HepG2 (cell line): ENCODE data around the gene DSCAML1. TPM values are rescaled to one million over a fixed set of nuclear protein-coding genes. Genes with fewer than 3 reads are reported as not detected.

Experiments used
- ATAC-seq: fragments of 200-7000 bp; cut with Tn5 transposase; 3 replicates; pipeline ENCODE4 v1.9.1; 2020; ENCODE audit warnings: mild to moderate bottlenecking, moderate library complexity
- BruUV-seq: library from RNA; stranded (reverse); fragments of 400-500 nt; replicated peaks from 2 replicates; lab custom pipeline; 2021; lab: Mats Ljungman, UMichigan
- CTCF ChIA-PET: fragments of 300-600 bp; formaldehyde crosslinking; extraction: SDS; loops from one replicate; lab custom pipeline; 2021; ENCODE audit warnings: low total read pairs, inconsistent platforms, low intra/inter-chr PET ratio; lab: Yijun Ruan, JAX
- POLR2A ChIA-PET: fragments of 350-600 bp; sonication (Branson Sonifier 250); formaldehyde crosslinking; loops from one replicate; lab custom pipeline; 2020; ENCODE audit warnings: antibody characterized with exemption, inconsistent platforms; lab: Yijun Ruan, JAX
- DNase-seq: peaks from one replicate; pipeline ENCODE4 v3.0.0-alpha.2; 2015; ENCODE audit warnings: low spot score
- FAIRE-seq: peaks from 3 replicates; lab custom pipeline; 2011; peaks lifted over from hg19 to GRCh38; lab: Jason Lieb, UNC
- H2AFZ ChIP-seq: one replicate; pipeline ENCODE4 v1.6.1; 2011; ENCODE audit warnings: low read length, inconsistent platforms
- H3K27ac ChIP-seq: fragments of 300-600 bp; 3 replicates; pipeline ENCODE4 v1.8.0; 2011; ENCODE audit warnings: mixed run types, mild to moderate bottlenecking, mixed read lengths, low read length, inconsistent platforms; ENCODE audit not compliant: insufficient read depth; ENCODE audit errors: extremely low read length
- H3K27me3 ChIP-seq, 2 experiments: fragments of 200-600 bp in 1 of 2; 2 replicates in 1 of 2; 3 replicates in 1 of 2; pipeline versions ENCODE4 v1.6.0 to v1.8.0; 2011; ENCODE audit warnings: low read length in 2 of 2, mild to moderate bottlenecking in 2 of 2, moderate library complexity in 2 of 2, inconsistent platforms in 1 of 2; ENCODE audit not compliant: insufficient read depth in 2 of 2, control insufficient read depth in 1 of 2
- H3K36me3 ChIP-seq, 2 experiments: fragments of 200-600 bp in 1 of 2; replicated peaks in 1 of 2; 2 replicates in 1 of 2; 3 replicates in 1 of 2; pipeline versions ENCODE4 v1.5.1 to v1.8.0; 2011; ENCODE audit warnings: low read length in 2 of 2, inconsistent platforms in 1 of 2; ENCODE audit not compliant: insufficient read depth in 2 of 2, control insufficient read depth in 1 of 2
- H3K4me1 ChIP-seq: 2 replicates; pipeline ENCODE4 v1.5.1; 2012; ENCODE audit warnings: low read length, inconsistent platforms; ENCODE audit not compliant: insufficient read depth
- H3K4me2 ChIP-seq: 2 replicates; pipeline ENCODE4 v1.6.0; 2011; ENCODE audit warnings: low read depth, low read length, inconsistent platforms
- H3K4me3 ChIP-seq, 3 experiments: fragments of 200-600 bp in 1 of 3; sonication (generic), shearing (Covaris generic) in 1 of 3; replicated peaks in 1 of 3; 2 replicates each; pipeline ENCODE4 v1.5.1; 2011 to 2016; ENCODE audit warnings: low read length in 3 of 3, inconsistent platforms in 2 of 3, low read depth in 2 of 3, mild to moderate bottlenecking in 2 of 3, control low read depth in 1 of 3, mixed read lengths in 1 of 3; ENCODE audit not compliant: insufficient read depth in 1 of 3
- H3K79me2 ChIP-seq: one replicate; pipeline ENCODE4 v1.6.1; 2011; ENCODE audit warnings: low read length, inconsistent platforms; ENCODE audit not compliant: insufficient read depth
- H3K9ac ChIP-seq: 2 replicates; pipeline ENCODE4 v1.6.0; 2011; ENCODE audit warnings: mild to moderate bottlenecking, low read depth, low read length, inconsistent platforms; ENCODE audit not compliant: insufficient read depth
- H3K9me3 ChIP-seq: 2 replicates; pipeline ENCODE4 v1.5.1; 2012; ENCODE audit warnings: mild to moderate bottlenecking, low read length
- H4K20me1 ChIP-seq: 2 replicates; pipeline ENCODE4 v1.6.0; 2011; ENCODE audit warnings: inconsistent platforms, mild to moderate bottlenecking, low read length, moderate library complexity; ENCODE audit not compliant: insufficient read depth
- CBFB ChIP-seq: sonication (generic); formaldehyde crosslinking; IDR thresholded peaks from 2 replicates; pipeline ENCODE4 v1.4.0; 2020; ENCODE audit warnings: missing genetic modification reagents
- GPBP1L1 ChIP-seq: sonication (generic); formaldehyde crosslinking; IDR thresholded peaks from 2 replicates; pipeline ENCODE4 v1.5.0; 2020; ENCODE audit warnings: mild to moderate bottlenecking, missing genetic modification reagents
- NFE2 ChIP-seq: sonication (generic); formaldehyde crosslinking; IDR thresholded peaks from 2 replicates; pipeline ENCODE4 v1.4.0; 2020; ENCODE audit warnings: missing genetic modification reagents
- PITX1 ChIP-seq: sonication (generic); formaldehyde crosslinking; IDR thresholded peaks from 2 replicates; pipeline ENCODE4 v1.5.1; 2020; ENCODE audit warnings: mild to moderate bottlenecking, missing genetic modification reagents
- U2AF1 ChIP-seq: fragments of 200-400 bp; formaldehyde crosslinking; optimal IDR thresholded peaks from 2 replicates; pipeline ENCODE3; 2017; ENCODE audit warnings: mild to moderate bottlenecking, low read depth, low read length
- ZBTB39 ChIP-seq: sonication (generic); formaldehyde crosslinking; IDR thresholded peaks from 2 replicates; pipeline ENCODE4 v1.5.0; 2020; ENCODE audit warnings: missing genetic modification reagents
- ZBTB44 ChIP-seq: sonication (generic); formaldehyde crosslinking; IDR thresholded peaks from 2 replicates; pipeline ENCODE4 v1.4.0; 2020; ENCODE audit warnings: missing genetic modification reagents
- ZFX ChIP-seq: sonication (generic); formaldehyde crosslinking; IDR thresholded peaks from 2 replicates; pipeline ENCODE4 v1.4.0; 2020; ENCODE audit warnings: mild to moderate bottlenecking, low read depth, missing genetic modification reagents, moderate library complexity
- ZNF17 ChIP-seq: sonication (generic); formaldehyde crosslinking; IDR thresholded peaks from 2 replicates; pipeline ENCODE4 v1.5.0; 2020; ENCODE audit warnings: mild to moderate bottlenecking, missing genetic modification reagents
- WGBS: methylation state at CpG from one replicate; pipeline ENCODE4 v1.1.6; 2017; ENCODE audit warnings: low lambda C conversion rate; 5-methylcytosine and 5-hydroxymethylcytosine counted together
- in situ Hi-C: cut with HindIII; loops from 2 replicates; pipeline ENCODE4 v1.10.0; 2017; ENCODE audit warnings: low pct_unique_long_range_greater_than_20kb; ENCODE audit not compliant: extremely low pct_ligation_motif_present
- intact Hi-C: fragments of 100-400 bp; cut with micrococcal nuclease; formaldehyde crosslinking; loops from one replicate; pipeline ENCODE4 v1.10.0; 2022; ENCODE audit not compliant: unreplicated experiment
- polyA plus RNA-seq, 8 experiments: library from polyadenylated mRNA; depleted of rRNA in 3 of 8; stranded (reverse) in 7 of 8; unstranded in 1 of 8; fragments of >200 nt; fragmentation: Illumina TruSeq in 4 of 8; extraction: Trizol in 4 of 8; gene quantifications; 2 replicates each; pipeline versions ENCODE4 v1.2.1 to v1.2.3, GENCODE V29; 2011 to 2016; ENCODE audit warnings: low read depth in 4 of 8, missing spikeins in 1 of 8, mixed read lengths in 1 of 8; ENCODE audit not compliant: insufficient read depth in 1 of 8
- total RNA-seq, 5 experiments: library from RNA; depleted of rRNA; stranded (reverse); fragments of >200 nt; fragmentation: Illumina TruSeq; extraction: Trizol; gene quantifications; 2 replicates each; pipeline ENCODE4 v1.2.3, GENCODE V29; 2016; ENCODE audit warnings: low read depth in 1 of 5
- TF ChIP-seq, protein P1 (sequence below): sonication (generic); formaldehyde crosslinking; conservative IDR thresholded peaks from 2 replicates; pipeline ENCODE4 v1.4.0; 2020; ENCODE audit warnings: missing genetic modification reagents
- TF ChIP-seq, protein P2 (sequence below): sonication (generic); formaldehyde crosslinking; IDR thresholded peaks from 2 replicates; pipeline ENCODE4 v1.4.0; 2020; ENCODE audit warnings: missing genetic modification reagents

DSCAML1 gene
- total and polyA plus RNA-seq, 2 of the 13 experiments (the other 11 are each of a cell fraction or from before 2014, with no cell fraction given): 0.29 to 0.40 TPM

GRCh38 chr11:117796456-117796871 is 552 bp downstream of the DSCAML1 start:
- no TSS peak for BruUV-seq
- POLR2A ChIA-PET: no interaction called here
- ATAC-seq (no peak), DNase-seq (no peak), FAIRE-seq (no peak)
- Histone ChIP-seq H3K4me2 (peak overlapping the region; percentile 7; the same call in 1 of the 2 replicates), H3K9ac (no peak overlapping the region), H3K27ac (no peak overlapping the region), H2AFZ (no peak overlapping the region), H3K9me3 (no peaks in the 10 kb centered on the region), H3K4me3 (peak overlapping the region in 1 of 3 experiments; percentile 28; a peak in 1 of 6 replicates), H3K79me2 (no peaks in the 10 kb centered on the region), H3K4me1 (peaks cover 16% of the 10 kb centered on the region), H3K27me3 (peaks cover 5 to 32% of the 10 kb centered on the region in 2 experiments; a peak in 4 of 5 replicates), H4K20me1 (no peaks in the 10 kb centered on the region), H3K36me3 (no peaks in the 10 kb centered on the region)
- in situ Hi-C loops: no loop called here
- 61% methylated on average over 13 of the region's 35 CpGs for WGBS
- TF ChIP-seq ZFX (CRISPR knock-in tag): no peak
- TF ChIP-seq, protein P1, sequence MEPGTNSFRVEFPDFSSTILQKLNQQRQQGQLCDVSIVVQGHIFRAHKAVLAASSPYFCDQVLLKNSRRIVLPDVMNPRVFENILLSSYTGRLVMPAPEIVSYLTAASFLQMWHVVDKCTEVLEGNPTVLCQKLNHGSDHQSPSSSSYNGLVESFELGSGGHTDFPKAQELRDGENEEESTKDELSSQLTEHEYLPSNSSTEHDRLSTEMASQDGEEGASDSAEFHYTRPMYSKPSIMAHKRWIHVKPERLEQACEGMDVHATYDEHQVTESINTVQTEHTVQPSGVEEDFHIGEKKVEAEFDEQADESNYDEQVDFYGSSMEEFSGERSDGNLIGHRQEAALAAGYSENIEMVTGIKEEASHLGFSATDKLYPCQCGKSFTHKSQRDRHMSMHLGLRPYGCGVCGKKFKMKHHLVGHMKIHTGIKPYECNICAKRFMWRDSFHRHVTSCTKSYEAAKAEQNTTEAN (CRISPR knock-in tag): no peak
- no peak for TF ChIP-seq NFE2 (CRISPR knock-in tag)
- no peak for TF ChIP-seq ZBTB39
- TF ChIP-seq U2AF1: no peak
- TF ChIP-seq GPBP1L1 (CRISPR knock-in tag): no peak
- no peak for TF ChIP-seq CBFB (CRISPR knock-in tag)
- no peak for TF ChIP-seq ZBTB44 (CRISPR knock-in tag)
- TF ChIP-seq, protein P2, sequence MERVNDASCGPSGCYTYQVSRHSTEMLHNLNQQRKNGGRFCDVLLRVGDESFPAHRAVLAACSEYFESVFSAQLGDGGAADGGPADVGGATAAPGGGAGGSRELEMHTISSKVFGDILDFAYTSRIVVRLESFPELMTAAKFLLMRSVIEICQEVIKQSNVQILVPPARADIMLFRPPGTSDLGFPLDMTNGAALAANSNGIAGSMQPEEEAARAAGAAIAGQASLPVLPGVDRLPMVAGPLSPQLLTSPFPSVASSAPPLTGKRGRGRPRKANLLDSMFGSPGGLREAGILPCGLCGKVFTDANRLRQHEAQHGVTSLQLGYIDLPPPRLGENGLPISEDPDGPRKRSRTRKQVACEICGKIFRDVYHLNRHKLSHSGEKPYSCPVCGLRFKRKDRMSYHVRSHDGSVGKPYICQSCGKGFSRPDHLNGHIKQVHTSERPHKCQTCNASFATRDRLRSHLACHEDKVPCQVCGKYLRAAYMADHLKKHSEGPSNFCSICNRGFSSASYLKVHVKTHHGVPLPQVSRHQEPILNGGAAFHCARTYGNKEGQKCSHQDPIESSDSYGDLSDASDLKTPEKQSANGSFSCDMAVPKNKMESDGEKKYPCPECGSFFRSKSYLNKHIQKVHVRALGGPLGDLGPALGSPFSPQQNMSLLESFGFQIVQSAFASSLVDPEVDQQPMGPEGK (CRISPR knock-in tag): no peak
- TF ChIP-seq PITX1 (CRISPR knock-in tag): no peak
- TF ChIP-seq ZNF17 (CRISPR knock-in tag): no peak
- intact Hi-C loops: no loop called here
- CTCF ChIA-PET: no interaction called here
